ENCODE results near the gene COL23A1. TPM values are rescaled to one million over a fixed set of nuclear protein-coding genes. Genes with fewer than 3 reads are reported as not detected.

COL23A1 gene
- total and polyA plus RNA-seq, 2 of the 8 experiments (the other 6 are each of a cell fraction or from before 2014, with no cell fraction given) = 3.1 to 4.7 TPM

GRCh38 chr5:178221853-178222252, 368.3 kb downstream of the COL23A1 start (continued):
- TF ChIP-seq YY1 (IDR thresholded peaks at IDR 0.05; ENCODE audit: low read depth, low read length) = no peak
- no peak for TF ChIP-seq KDM5A (IDR thresholded peaks at IDR 0.05; ENCODE audit: low read length)
- no peak for TF ChIP-seq CHD2 (IDR thresholded peaks at IDR 0.05; ENCODE audit: low read length)
- no peak for TF ChIP-seq RFX5 (IDR thresholded peaks at IDR 0.05; ENCODE audit: borderline replicate concordance, low read depth, low read length)
- TF ChIP-seq HDAC2 (IDR thresholded peaks at IDR 0.05; ENCODE audit: borderline replicate concordance in 1 of 2, low read depth in 2 of 2, low read length in 2 of 2) = no peak
- no peak for TF ChIP-seq BCL11A (IDR thresholded peaks at IDR 0.05; ENCODE audit: low read depth in 2 of 2, low read length in 2 of 2)
- no peak for TF ChIP-seq NANOG (IDR thresholded peaks at IDR 0.05; ENCODE audit: insufficient read depth, low read depth, low read length, poor library complexity, severe bottlenecking)
- TF ChIP-seq NRF1 (IDR thresholded peaks at IDR 0.05; ENCODE audit: low read depth, low read length) = no peak

All from H1 (cell line).